DOHH2 (cell line): ENCODE measurements around the gene GBGT1.
A peak's percentile ranks its signal among the peaks of the same experiment; 100 is the strongest.

Source experiments
- H3F3A ChIP-seq: fragments of 200-600 bp; sonication (generic), shearing (Covaris generic); 2 replicates; pipeline ENCODE4 v1.6.0; 2016; ENCODE audit warnings: antibody characterized with exemption, mild to moderate bottlenecking; ENCODE audit not compliant: control insufficient read depth, insufficient read depth
- H3K27ac ChIP-seq: fragments of 200-600 bp; sonication (generic); 2 replicates; pipeline ENCODE4 v1.5.1; 2014; ENCODE audit warnings: low read depth, mild to moderate bottlenecking, low read length, moderate library complexity
- H3K27me3 ChIP-seq: fragments of 200-600 bp; sonication (generic); 2 replicates; pipeline ENCODE4 v1.6.1; 2014; ENCODE audit warnings: mild to moderate bottlenecking, low read length, mixed read lengths; ENCODE audit not compliant: control insufficient read depth
- H3K36me3 ChIP-seq: fragments of 200-600 bp; sonication (generic); 2 replicates; pipeline ENCODE4 v1.6.1; 2014; ENCODE audit warnings: mild to moderate bottlenecking, low read length, moderate library complexity, mixed read lengths; ENCODE audit not compliant: control insufficient read depth
- H3K4me1 ChIP-seq: fragments of 200-600 bp; sonication (generic); 2 replicates; pipeline ENCODE4 v1.6.1; 2014; ENCODE audit warnings: mild to moderate bottlenecking, low read length, mixed read lengths; ENCODE audit not compliant: control insufficient read depth
- H3K4me2 ChIP-seq: fragments of 200-600 bp; sonication (generic); 2 replicates; pipeline ENCODE4 v1.6.0; 2014; ENCODE audit warnings: mild to moderate bottlenecking, low read length, moderate library complexity
- H3K4me3 ChIP-seq: fragments of 200-600 bp; sonication (generic); 2 replicates; pipeline ENCODE4 v1.5.1; 2014; ENCODE audit warnings: mild to moderate bottlenecking, low read length, mixed read lengths
- H3K79me2 ChIP-seq: fragments of 200-600 bp; sonication (generic); 2 replicates; pipeline ENCODE4 v1.6.1; 2014; ENCODE audit warnings: mild to moderate bottlenecking, low read length, mixed read lengths; ENCODE audit not compliant: control insufficient read depth
- H3K9me2 ChIP-seq: fragments of 200-600 bp; sonication (generic); replicated peaks from 2 replicates; pipeline ENCODE4 v1.6.1; 2014; ENCODE audit warnings: mild to moderate bottlenecking, low read length, mixed read lengths; ENCODE audit not compliant: control insufficient read depth
- H3K9me3 ChIP-seq: fragments of 200-600 bp; sonication (generic); 2 replicates; pipeline ENCODE4 v1.6.1; 2014; ENCODE audit warnings: antibody characterized with exemption, low read length, mixed read lengths; ENCODE audit not compliant: control insufficient read depth, insufficient read depth
- H4K20me1 ChIP-seq: fragments of 200-600 bp; sonication (generic); 2 replicates; pipeline ENCODE4 v1.6.0; 2014; ENCODE audit warnings: low read depth, mild to moderate bottlenecking, antibody characterized with exemption, low read length, moderate library complexity; ENCODE audit not compliant: control insufficient read depth, insufficient read depth
- EZH2phosphoT487 ChIP-seq: fragments of 200-600 bp; sonication (generic); IDR thresholded peaks from 2 replicates; pipeline ENCODE4 v1.6.1; 2017; ENCODE audit warnings: borderline replicate concordance, mild to moderate bottlenecking, antibody characterized with exemption, low read length, moderate library complexity, mixed read lengths
- TF ChIP-seq, protein P1 (sequence below): fragments of 200-600 bp; sonication (generic); IDR thresholded peaks from one replicate; pipeline ENCODE4 v1.5.1; 2014; ENCODE audit warnings: antibody characterized with exemption, mild to moderate bottlenecking, low read depth, low read length; ENCODE audit not compliant: poor library complexity, severe bottlenecking

Gene GBGT1

DNA sequence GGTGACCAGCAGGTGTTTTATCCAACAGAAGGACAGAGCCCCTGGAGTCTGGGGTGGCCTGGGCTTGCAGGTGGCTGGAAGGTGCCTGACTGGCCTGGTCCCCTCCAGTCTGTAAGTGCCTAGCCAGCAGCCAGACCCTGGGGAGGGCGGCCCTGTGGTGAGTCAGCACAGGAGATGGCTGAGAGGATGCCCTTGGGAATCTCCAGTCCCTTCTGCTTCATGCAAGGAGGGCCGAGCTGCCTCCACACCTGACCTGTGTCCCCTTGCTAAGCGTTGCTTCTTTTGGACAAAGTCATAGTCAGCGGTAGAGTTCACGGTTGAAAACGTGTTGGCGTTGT lies 25.1 kb upstream of the GBGT1 start:
- Histone ChIP-seq H3K27ac (no peak overlapping the region), H3K36me3 (no peaks in the 10 kb centered on the region), H3K9me2 (no peaks in the 10 kb centered on the region), H3K9me3 (no peaks in the 10 kb centered on the region), H3K4me2 (no peak overlapping the region), H4K20me1 (no peaks in the 10 kb centered on the region), H3K79me2 (no peaks in the 10 kb centered on the region), H3F3A (no peaks in the 10 kb centered on the region), H3K4me3 (no peak overlapping the region), H3K4me1 (no peaks in the 10 kb centered on the region), H3K27me3 (peaks cover 6% of the 10 kb centered on the region)
- TF ChIP-seq, protein P1, sequence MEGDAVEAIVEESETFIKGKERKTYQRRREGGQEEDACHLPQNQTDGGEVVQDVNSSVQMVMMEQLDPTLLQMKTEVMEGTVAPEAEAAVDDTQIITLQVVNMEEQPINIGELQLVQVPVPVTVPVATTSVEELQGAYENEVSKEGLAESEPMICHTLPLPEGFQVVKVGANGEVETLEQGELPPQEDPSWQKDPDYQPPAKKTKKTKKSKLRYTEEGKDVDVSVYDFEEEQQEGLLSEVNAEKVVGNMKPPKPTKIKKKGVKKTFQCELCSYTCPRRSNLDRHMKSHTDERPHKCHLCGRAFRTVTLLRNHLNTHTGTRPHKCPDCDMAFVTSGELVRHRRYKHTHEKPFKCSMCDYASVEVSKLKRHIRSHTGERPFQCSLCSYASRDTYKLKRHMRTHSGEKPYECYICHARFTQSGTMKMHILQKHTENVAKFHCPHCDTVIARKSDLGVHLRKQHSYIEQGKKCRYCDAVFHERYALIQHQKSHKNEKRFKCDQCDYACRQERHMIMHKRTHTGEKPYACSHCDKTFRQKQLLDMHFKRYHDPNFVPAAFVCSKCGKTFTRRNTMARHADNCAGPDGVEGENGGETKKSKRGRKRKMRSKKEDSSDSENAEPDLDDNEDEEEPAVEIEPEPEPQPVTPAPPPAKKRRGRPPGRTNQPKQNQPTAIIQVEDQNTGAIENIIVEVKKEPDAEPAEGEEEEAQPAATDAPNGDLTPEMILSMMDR, result no peak
- no peak for TF ChIP-seq EZH2phosphoT487

DNA sequence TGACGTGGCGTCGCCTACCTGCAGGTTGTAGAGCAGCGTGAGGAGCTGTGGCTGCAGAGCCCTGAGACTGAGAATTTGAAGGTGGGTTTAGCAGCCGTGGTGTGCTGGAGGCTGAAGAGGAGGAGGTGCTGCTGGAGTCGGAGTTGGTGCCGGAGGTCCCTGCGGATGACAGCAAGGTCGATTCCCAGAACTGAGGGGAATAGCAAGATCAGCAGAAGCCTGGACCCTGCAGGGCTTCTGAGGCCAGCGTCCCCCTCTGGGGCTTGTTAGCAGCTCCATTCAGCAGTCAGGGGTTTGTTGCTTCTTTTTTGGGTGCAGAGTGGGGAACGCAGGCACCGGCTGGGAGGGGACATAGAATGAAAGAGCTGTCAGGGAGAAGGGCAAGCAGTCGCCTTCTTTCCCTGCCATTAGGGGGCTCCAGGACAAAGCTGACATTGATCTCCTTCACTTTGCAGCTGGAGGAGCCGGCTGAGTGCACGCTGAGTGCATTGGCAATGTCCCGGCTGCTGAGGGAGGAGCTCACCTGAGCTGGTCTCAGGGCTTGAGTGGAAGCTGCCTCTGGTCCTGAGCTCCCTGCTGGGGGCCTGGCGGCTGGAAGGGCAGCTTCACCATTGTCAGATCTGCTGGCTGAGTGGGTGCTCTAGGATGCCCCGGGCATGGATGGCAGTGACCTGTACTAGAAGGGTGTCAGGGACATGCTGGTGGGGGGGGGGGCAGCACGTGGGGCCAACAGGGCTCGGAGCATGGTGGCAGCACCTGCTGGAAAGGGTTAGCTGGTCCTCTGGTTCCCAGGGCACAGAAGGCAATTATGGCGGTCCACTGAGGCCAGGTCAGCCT lies 24.5 kb upstream of the GBGT1 start:
- Histone ChIP-seq H3K4me2 (no peak overlapping the region), H3K27ac (no peak overlapping the region), H3K79me2 (no peaks in the 10 kb centered on the region), H3K4me1 (no peaks in the 10 kb centered on the region), H3K4me3 (no peak overlapping the region), H3K9me2 (no peaks in the 10 kb centered on the region), H3K27me3 (peaks cover 10% of the 10 kb centered on the region), H3K36me3 (no peaks in the 10 kb centered on the region), H3F3A (no peaks in the 10 kb centered on the region), H3K9me3 (no peaks in the 10 kb centered on the region), H4K20me1 (no peaks in the 10 kb centered on the region)
- TF ChIP-seq, protein P1, result peak; percentile 35
- no peak for TF ChIP-seq EZH2phosphoT487

DNA sequence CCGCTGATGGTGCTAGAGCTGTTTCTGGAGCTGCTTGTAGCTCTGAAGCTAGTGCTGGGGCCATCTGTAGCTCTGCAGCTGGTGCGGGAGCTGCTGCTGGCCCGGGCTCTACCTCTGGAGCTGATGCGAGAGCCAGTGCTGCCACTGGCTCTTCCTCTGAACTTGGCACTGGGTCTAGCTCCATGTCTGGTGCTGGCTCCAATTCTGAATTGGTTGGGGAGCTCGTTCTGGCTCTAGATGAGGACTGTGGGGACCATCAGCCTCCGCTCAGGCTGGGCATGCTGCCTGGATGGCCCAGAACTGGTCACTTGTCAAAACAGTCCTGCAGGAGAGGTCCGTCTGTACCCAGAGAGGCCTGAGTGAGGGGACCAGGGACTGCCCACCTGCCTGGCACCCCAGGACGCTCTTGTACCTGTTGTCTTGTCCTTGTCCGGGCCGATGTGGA lies 23.9 kb upstream of the GBGT1 start:
- no peaks in the 10 kb centered on the region for H3K79me2 ChIP-seq
- H3K27ac ChIP-seq, result no peak overlapping the region
- no peaks in the 10 kb centered on the region for H3F3A ChIP-seq
- no peaks in the 10 kb centered on the region for H4K20me1 ChIP-seq
- no peaks in the 10 kb centered on the region for H3K36me3 ChIP-seq
- no peaks in the 10 kb centered on the region for H3K4me1 ChIP-seq
- TF ChIP-seq, protein P1, result no peak
- no peak for TF ChIP-seq EZH2phosphoT487
- no peak overlapping the region for H3K4me2 ChIP-seq
- no peak overlapping the region for H3K4me3 ChIP-seq
- no peaks in the 10 kb centered on the region for H3K9me2 ChIP-seq
- peaks cover 16% of the 10 kb centered on the region for H3K27me3 ChIP-seq
- no peaks in the 10 kb centered on the region for H3K9me3 ChIP-seq
